CD4-positive, alpha-beta T cell treated with Interleukin-17A for 4 hours (primary cell): ENCODE results near the gene VDAC1.

Source experiments
- DNase-seq: peaks from one replicate; pipeline ENCODE4 v3.0.0-alpha.2; 2020; ENCODE audit warnings: mixed read lengths

The VDAC1 gene

GRCh38 chr5:134022333-134022732, 17.6 kb upstream of the VDAC1 start:
- no peak for DNase-seq

DNA sequence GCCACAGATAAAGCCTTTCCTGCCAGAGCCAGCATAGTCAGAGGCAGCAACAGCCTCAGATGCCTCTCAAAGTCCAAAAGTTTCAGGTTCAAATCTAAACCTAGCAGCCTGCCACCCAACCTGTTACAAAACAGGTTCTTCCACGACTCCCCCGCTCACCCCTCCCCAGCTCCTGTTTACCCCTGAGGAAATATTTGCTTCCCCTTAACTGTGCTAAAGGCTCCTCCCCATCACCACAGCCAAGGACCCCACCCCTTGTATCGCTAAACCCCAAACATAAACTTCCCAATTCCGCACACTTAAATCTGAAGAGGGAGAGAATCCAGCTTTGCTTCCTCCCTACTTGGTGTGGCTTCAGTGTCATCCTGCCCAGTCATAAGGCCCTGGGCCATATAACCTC, 15.4 kb upstream of the VDAC1 start:
- no peak for DNase-seq

DNA sequence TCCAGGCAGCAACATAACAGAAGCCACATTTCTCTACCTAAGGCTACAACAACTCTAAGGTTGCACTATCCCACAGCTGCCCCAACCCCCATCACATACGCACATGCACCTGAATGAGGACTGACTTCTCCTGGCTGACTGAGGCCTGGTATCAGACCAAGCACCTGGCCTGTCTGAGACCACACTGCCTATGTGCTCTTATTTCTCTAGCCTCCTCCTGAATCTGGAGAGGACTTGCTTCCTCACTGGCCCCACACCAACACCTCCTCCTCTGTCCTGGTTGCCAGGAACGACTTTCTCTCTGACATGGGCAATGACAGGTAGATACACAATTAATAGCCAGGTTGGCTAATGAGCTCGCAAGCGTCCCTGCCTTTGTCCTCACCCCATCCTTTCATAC, 14.9 kb upstream of the VDAC1 start:
- no peak for DNase-seq

DNA sequence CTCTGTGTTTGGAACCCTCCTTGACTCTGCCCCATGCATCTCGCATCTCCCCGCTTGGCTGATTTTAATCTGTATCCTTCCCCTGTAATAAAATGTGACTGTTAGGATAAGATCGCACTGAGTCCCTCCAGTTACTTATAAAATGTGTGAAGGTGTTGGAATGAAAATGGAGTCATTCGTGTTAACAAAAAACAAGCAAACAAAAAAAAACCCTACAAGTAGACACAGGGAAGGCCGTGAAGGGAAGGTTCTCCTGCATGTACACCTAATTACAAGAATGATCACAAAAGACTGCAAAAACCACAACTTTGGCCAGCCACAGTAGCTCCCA, 14.2 kb upstream of the VDAC1 start:
- no peak for DNase-seq

DNA sequence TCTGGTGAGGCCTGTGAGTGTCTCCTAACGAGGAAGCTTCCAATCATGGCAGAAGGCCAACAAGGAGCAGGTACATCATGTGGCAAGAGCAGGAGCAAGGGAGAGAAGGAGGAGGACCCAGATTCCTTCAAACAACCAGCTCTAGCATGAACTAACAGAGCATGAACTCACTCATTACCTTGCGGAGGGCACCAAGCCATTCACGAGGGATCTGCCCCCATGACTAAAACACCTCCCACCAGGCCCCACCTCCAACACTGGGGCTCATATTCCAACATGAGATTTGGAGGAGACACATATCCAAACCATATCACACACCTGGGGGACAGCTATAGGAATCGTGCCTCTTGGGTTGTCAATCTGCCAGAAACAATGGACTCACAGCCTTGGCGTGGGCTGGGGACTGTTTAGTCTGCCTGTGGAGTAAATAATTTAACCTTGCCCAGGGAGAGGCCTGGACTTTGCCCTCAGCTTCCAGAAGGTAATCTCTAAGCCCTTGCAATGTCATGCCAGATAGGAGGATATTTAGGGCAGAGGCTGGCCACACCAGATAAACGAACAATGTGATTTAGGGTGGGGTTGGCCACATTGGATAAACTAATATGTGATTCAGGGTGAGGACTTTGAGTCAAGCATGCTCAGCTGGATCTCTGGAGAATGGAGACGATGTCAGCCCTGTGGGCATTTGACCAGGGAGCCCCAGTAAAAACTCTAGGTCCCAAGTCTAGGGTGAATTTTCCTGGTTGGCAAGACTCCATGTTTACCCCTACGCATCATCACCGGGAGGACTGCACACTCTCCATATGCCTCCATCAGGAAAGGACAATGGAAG, 13.6 kb upstream of the VDAC1 start:
- DNase-seq: no peak

GRCh38 chr5:134008266-134008749, 3.5 kb upstream of the VDAC1 start:
- no peak for DNase-seq

GRCh38 chr5:134007581-134008265, 2.9 kb upstream of the VDAC1 start:
- no peak for DNase-seq

DNA sequence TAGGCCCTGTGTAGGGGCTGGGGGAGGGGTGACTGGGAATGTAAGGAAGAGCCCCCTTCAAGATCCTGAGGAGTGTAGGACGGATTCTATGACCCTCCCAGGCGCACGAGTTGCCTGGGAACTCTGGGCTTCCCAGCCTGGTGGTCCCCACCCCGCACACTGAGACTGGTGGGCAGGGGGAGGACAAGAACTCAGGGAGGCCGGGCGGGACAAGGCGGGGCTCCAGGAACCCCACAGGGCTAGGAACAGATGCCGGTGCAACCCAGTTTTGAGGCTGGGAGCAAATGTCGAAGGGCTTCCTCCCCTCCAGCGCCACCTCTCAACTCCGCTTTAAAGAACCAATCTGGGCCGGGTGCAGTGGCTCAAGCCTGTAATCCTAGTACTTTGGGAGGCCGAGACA, 1.3 kb upstream of the VDAC1 start:
- no peak for DNase-seq

GRCh38 chr5:134005417-134006061, 764 bp upstream of the VDAC1 start:
- peak; percentile 7 for DNase-seq

DNA sequence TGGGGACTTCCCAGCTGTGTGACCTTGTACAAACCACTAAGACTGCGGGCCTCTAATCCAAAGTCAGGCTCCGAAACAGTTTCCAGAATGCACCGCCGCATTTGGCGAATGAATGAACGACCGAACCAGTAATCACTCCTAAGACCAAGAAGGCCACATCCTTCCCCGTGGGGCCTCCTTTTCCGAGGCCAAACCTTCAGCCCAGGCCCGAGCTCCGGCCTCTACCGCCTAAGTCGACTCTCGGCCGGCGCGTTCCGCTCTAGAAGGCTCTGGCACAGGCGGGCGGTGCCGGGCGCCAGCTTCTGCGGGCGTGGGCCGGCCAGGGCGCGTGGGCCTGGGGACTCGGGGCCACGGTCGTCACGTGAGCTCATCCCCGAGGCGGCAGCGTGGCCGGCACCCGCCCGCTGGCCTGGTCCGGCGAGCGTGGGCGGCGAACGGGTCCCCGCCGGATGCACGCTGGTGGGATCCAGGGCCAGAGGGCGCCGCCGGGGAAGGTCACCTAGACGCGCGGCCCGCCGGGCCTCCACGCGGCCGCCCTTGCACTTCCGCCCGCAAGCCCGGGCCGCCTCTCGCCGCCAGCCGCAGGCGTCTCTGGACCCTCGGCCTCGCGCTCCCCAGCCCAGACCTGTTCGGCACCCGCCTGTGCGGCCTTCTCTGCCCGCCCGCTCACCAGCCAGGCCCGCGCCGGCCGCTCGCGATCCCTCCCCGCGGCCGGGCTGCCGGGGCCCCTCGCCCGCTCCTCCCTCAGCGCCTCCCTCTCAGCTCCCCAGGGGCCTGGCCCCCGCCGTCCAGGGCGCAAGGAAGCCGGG, 754 bp downstream of the VDAC1 start:
- peak; percentile 37 for DNase-seq

GRCh38 chr5:134003064-134003816, 1.5 kb downstream of the VDAC1 start:
- peak; percentile 11 for DNase-seq

DNA sequence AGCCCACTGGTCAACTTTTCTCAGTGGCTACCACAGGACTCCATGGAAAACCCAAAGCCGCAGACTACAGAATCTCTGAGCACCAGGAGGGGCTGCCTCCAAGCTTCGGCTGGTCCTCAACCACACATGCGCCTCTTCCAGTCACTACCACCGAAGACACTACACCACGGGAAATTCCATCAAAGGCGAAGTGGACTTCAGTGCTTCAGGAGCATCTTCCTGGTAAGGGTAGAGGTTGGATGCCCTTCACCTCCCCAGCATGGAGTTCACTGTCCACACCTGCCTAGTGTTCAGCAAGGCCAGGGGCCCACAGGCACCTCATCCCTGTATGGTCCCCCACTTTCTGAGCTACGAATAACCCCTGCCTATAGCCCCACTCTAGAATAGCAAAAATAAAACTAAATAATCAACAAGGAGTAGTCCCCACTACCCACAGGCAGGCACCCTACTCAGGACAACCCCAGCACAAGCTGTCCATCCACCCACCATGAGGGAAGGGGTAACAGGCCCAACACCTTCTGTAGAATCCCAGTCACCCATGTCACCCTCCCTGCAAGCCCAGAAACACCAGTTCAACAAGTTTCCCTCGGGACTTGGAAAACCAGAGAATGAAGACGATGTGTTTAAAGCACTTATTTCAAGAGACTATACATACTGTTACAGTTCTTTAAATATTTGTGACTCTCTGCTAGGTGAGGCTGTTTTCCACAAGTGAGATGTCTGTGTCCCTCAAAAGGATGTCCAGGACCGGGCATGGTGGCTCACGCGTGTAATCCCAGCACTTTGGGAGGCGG, 2.6 kb downstream of the VDAC1 start:
- DNase-seq: no peak

- no peak for DNase-seq
Measured at GRCh38 chr5:134000696-134001453, 3.9 kb downstream of the VDAC1 start.

DNA sequence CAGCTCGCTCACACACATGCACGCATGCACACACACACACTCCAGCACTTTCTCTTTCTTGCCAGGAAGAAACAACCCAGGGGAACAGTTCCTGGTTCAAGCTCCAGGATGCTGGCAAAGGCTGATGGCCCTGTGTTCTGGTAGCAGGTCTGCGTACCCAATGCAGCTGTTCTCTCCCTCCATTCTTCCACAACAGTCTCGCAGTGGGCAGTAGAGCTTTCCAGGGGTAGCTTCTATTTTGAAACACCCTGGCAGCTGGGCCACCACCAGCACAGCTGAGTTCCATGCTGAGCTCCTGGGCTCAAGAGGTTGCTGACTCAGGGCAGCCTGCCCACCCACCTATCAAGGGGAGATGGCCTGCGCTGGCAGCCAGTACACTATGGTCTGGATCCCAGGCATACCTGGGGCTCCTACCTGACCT, 4.7 kb downstream of the VDAC1 start:
- DNase-seq: no peak

DNA sequence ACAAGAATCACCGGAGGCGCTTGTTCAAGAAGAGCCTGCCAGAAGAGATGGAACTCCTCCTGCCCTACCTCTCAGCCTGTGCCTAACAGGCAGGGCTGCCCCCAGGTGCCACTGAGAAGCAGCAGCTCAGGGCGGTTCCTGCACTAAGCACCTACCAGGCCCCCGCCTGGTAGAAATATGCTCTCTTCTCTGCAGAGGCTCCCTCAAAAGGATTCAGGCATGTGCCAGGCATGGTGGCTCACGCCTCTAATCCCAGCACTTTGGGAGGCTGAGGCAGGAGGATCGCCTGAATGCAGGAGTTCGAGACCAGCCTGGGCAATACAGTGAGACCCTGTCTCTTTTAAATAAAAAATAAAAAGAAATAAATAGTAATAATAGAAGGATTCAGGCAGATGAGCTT, 6.0 kb downstream of the VDAC1 start:
- no peak for DNase-seq

- no peak for DNase-seq
Measured at GRCh38 chr5:133998042-133998441, 6.7 kb downstream of the VDAC1 start.

- DNase-seq: peak; percentile 15
Measured at GRCh38 chr5:133996683-133997252, 8.0 kb downstream of the VDAC1 start.

- no peak for DNase-seq
Measured at GRCh38 chr5:133995883-133996563, 8.8 kb downstream of the VDAC1 start.

GRCh38 chr5:133995341-133995740, 9.4 kb downstream of the VDAC1 start:
- DNase-seq: no peak

- DNase-seq: no peak
Measured at GRCh38 chr5:133994990-133995333, 9.8 kb downstream of the VDAC1 start.
